HepG2 (cell line): ENCODE results near the gene CCDC57. TPM values are rescaled to one million over a fixed set of nuclear protein-coding genes. Genes with fewer than 3 reads are reported as not detected.

Experiments used
- ATAC-seq: fragments of 200-7000 bp; cut with Tn5 transposase; 3 replicates; pipeline ENCODE4 v1.9.1; 2020; ENCODE audit warnings: mild to moderate bottlenecking, moderate library complexity
- BruUV-seq: library from RNA; stranded (reverse); fragments of 400-500 nt; replicated peaks from 2 replicates; lab custom pipeline; 2021; lab: Mats Ljungman, UMichigan
- CTCF ChIA-PET: fragments of 300-600 bp; formaldehyde crosslinking; extraction: SDS; loops from one replicate; lab custom pipeline; 2021; ENCODE audit warnings: low total read pairs, inconsistent platforms, low intra/inter-chr PET ratio; lab: Yijun Ruan, JAX
- POLR2A ChIA-PET: fragments of 350-600 bp; sonication (Branson Sonifier 250); formaldehyde crosslinking; loops from one replicate; lab custom pipeline; 2020; ENCODE audit warnings: antibody characterized with exemption, inconsistent platforms; lab: Yijun Ruan, JAX
- DNase-seq: peaks from one replicate; pipeline ENCODE4 v3.0.0-alpha.2; 2015; ENCODE audit warnings: low spot score
- FAIRE-seq: peaks from 3 replicates; lab custom pipeline; 2011; peaks lifted over from hg19 to GRCh38; lab: Jason Lieb, UNC
- H2AFZ ChIP-seq: one replicate; pipeline ENCODE4 v1.6.1; 2011; ENCODE audit warnings: low read length, inconsistent platforms
- H3K27ac ChIP-seq: fragments of 300-600 bp; 3 replicates; pipeline ENCODE4 v1.8.0; 2011; ENCODE audit warnings: mixed run types, mild to moderate bottlenecking, mixed read lengths, low read length, inconsistent platforms; ENCODE audit not compliant: insufficient read depth; ENCODE audit errors: extremely low read length
- H3K27me3 ChIP-seq, 2 experiments: fragments of 200-600 bp in 1 of 2; 2 replicates in 1 of 2; 3 replicates in 1 of 2; pipeline versions ENCODE4 v1.6.0 to v1.8.0; 2011; ENCODE audit warnings: low read length in 2 of 2, mild to moderate bottlenecking in 2 of 2, moderate library complexity in 2 of 2, inconsistent platforms in 1 of 2; ENCODE audit not compliant: insufficient read depth in 2 of 2, control insufficient read depth in 1 of 2
- H3K36me3 ChIP-seq, 2 experiments: fragments of 200-600 bp in 1 of 2; replicated peaks in 1 of 2; 2 replicates in 1 of 2; 3 replicates in 1 of 2; pipeline versions ENCODE4 v1.5.1 to v1.8.0; 2011; ENCODE audit warnings: low read length in 2 of 2, inconsistent platforms in 1 of 2; ENCODE audit not compliant: insufficient read depth in 2 of 2, control insufficient read depth in 1 of 2
- H3K4me1 ChIP-seq: 2 replicates; pipeline ENCODE4 v1.5.1; 2012; ENCODE audit warnings: low read length, inconsistent platforms; ENCODE audit not compliant: insufficient read depth
- H3K4me2 ChIP-seq: 2 replicates; pipeline ENCODE4 v1.6.0; 2011; ENCODE audit warnings: low read depth, low read length, inconsistent platforms
- H3K4me3 ChIP-seq, 3 experiments: fragments of 200-600 bp in 1 of 3; sonication (generic), shearing (Covaris generic) in 1 of 3; replicated peaks in 1 of 3; 2 replicates each; pipeline ENCODE4 v1.5.1; 2011 to 2016; ENCODE audit warnings: low read length in 3 of 3, inconsistent platforms in 2 of 3, low read depth in 2 of 3, mild to moderate bottlenecking in 2 of 3, control low read depth in 1 of 3, mixed read lengths in 1 of 3; ENCODE audit not compliant: insufficient read depth in 1 of 3
- H3K79me2 ChIP-seq: one replicate; pipeline ENCODE4 v1.6.1; 2011; ENCODE audit warnings: low read length, inconsistent platforms; ENCODE audit not compliant: insufficient read depth
- H3K9ac ChIP-seq: 2 replicates; pipeline ENCODE4 v1.6.0; 2011; ENCODE audit warnings: mild to moderate bottlenecking, low read depth, low read length, inconsistent platforms; ENCODE audit not compliant: insufficient read depth
- H3K9me3 ChIP-seq: 2 replicates; pipeline ENCODE4 v1.5.1; 2012; ENCODE audit warnings: mild to moderate bottlenecking, low read length
- H4K20me1 ChIP-seq: 2 replicates; pipeline ENCODE4 v1.6.0; 2011; ENCODE audit warnings: inconsistent platforms, mild to moderate bottlenecking, low read length, moderate library complexity; ENCODE audit not compliant: insufficient read depth
- CERS6 ChIP-seq: sonication (generic); formaldehyde crosslinking; IDR thresholded peaks from 2 replicates; pipeline ENCODE4 v1.5.0; 2020; ENCODE audit warnings: missing genetic modification reagents
- DPF2 ChIP-seq: sonication (generic); formaldehyde crosslinking; IDR thresholded peaks from 2 replicates; pipeline ENCODE4 v1.4.0; 2020; ENCODE audit warnings: mild to moderate bottlenecking, low read depth, missing genetic modification reagents, borderline replicate concordance
- HNRNPH1 ChIP-seq: fragments of 200-400 bp; formaldehyde crosslinking; optimal IDR thresholded peaks from 2 replicates; pipeline ENCODE3; 2017; ENCODE audit warnings: mild to moderate bottlenecking, low read depth, low read length
- HOXA5 ChIP-seq: sonication (generic); formaldehyde crosslinking; IDR thresholded peaks from 2 replicates; pipeline ENCODE4 v1.4.0; 2020; ENCODE audit warnings: missing genetic modification reagents
- MTA1 ChIP-seq: sonication (generic); formaldehyde crosslinking; IDR thresholded peaks from 2 replicates; pipeline ENCODE4 v1.4.0; 2020; ENCODE audit warnings: missing genetic modification reagents, mild to moderate bottlenecking, borderline replicate concordance
- PHF8 ChIP-seq: sonication (generic); formaldehyde crosslinking; IDR thresholded peaks from 2 replicates; pipeline ENCODE4 v1.5.0; 2020; ENCODE audit warnings: missing genetic modification reagents
- REL ChIP-seq: sonication (generic); formaldehyde crosslinking; conservative IDR thresholded peaks from 2 replicates; pipeline ENCODE4 v1.8.0; 2022; ENCODE audit warnings: mild to moderate bottlenecking, missing genetic modification reagents, moderate library complexity
- TBX3 ChIP-seq: fragments of 450-650 bp; IDR thresholded peaks from 2 replicates; pipeline ENCODE4 v1.6.1; 2017; ENCODE audit warnings: antibody characterized with exemption, mild to moderate bottlenecking, inconsistent platforms, borderline replicate concordance
- TEAD2 ChIP-seq: sonication (generic); formaldehyde crosslinking; IDR thresholded peaks from 2 replicates; pipeline ENCODE4 v1.9.0; 2021; ENCODE audit warnings: missing genetic modification reagents
- TFE3 ChIP-seq: IDR thresholded peaks from 2 replicates; pipeline ENCODE4 v1.6.1; 2016
- ZBTB2 ChIP-seq: sonication (generic); formaldehyde crosslinking; IDR thresholded peaks from 2 replicates; pipeline ENCODE4 v1.8.0; 2022; ENCODE audit warnings: low read depth, missing genetic modification reagents
- ZBTB7A ChIP-seq: sonication (generic); formaldehyde crosslinking; IDR thresholded peaks from 2 replicates; pipeline ENCODE4 v1.8.0; 2022; ENCODE audit warnings: mild to moderate bottlenecking, missing genetic modification reagents
- ZNF343 ChIP-seq: sonication (generic); formaldehyde crosslinking; IDR thresholded peaks from 2 replicates; pipeline ENCODE4 v1.4.0; 2020; ENCODE audit warnings: mild to moderate bottlenecking, missing genetic modification reagents
- ZNF354B ChIP-seq: sonication (generic); formaldehyde crosslinking; IDR thresholded peaks from 2 replicates; pipeline ENCODE4 v1.8.0; 2022; ENCODE audit warnings: mild to moderate bottlenecking, missing genetic modification reagents
- ZNF446 ChIP-seq: sonication (generic); formaldehyde crosslinking; IDR thresholded peaks from 2 replicates; pipeline ENCODE4 v1.5.0; 2020; ENCODE audit warnings: mild to moderate bottlenecking, missing genetic modification reagents
- ZNF556 ChIP-seq: sonication (generic); formaldehyde crosslinking; IDR thresholded peaks from 2 replicates; pipeline ENCODE4 v1.4.0; 2020; ENCODE audit warnings: mild to moderate bottlenecking, missing genetic modification reagents, borderline replicate concordance
- in situ Hi-C: cut with HindIII; loops from 2 replicates; pipeline ENCODE4 v1.10.0; 2017; ENCODE audit warnings: low pct_unique_long_range_greater_than_20kb; ENCODE audit not compliant: extremely low pct_ligation_motif_present
- intact Hi-C: fragments of 100-400 bp; cut with micrococcal nuclease; formaldehyde crosslinking; loops from one replicate; pipeline ENCODE4 v1.10.0; 2022; ENCODE audit not compliant: unreplicated experiment
- polyA plus RNA-seq, 8 experiments: library from polyadenylated mRNA; depleted of rRNA in 3 of 8; stranded (reverse) in 7 of 8; unstranded in 1 of 8; fragments of >200 nt; fragmentation: Illumina TruSeq in 4 of 8; extraction: Trizol in 4 of 8; gene quantifications; 2 replicates each; pipeline versions ENCODE4 v1.2.1 to v1.2.3, GENCODE V29; 2011 to 2016; ENCODE audit warnings: low read depth in 4 of 8, missing spikeins in 1 of 8, mixed read lengths in 1 of 8; ENCODE audit not compliant: insufficient read depth in 1 of 8
- total RNA-seq, 5 experiments: library from RNA; depleted of rRNA; stranded (reverse); fragments of >200 nt; fragmentation: Illumina TruSeq; extraction: Trizol; gene quantifications; 2 replicates each; pipeline ENCODE4 v1.2.3, GENCODE V29; 2016; ENCODE audit warnings: low read depth in 1 of 5

The CCDC57 gene
- total and polyA plus RNA-seq, 2 of the 13 experiments (the other 11 are each of a cell fraction or from before 2014, with no cell fraction given) = 59.3 to 59.9 TPM

GRCh38 chr17:82072827-82073226 is 139.8 kb downstream of the CCDC57 start (continued):
- TF ChIP-seq CERS6 (CRISPR knock-in tag) = no peak

- BruUV-seq = no TSS peak
- no peaks in the 10 kb centered on the region for H3K79me2 ChIP-seq
- H3K4me1 ChIP-seq = peaks cover 14% of the 10 kb centered on the region
- ATAC-seq (no peak), DNase-seq (no peak), FAIRE-seq (no peak)
- no peak overlapping the region for H2AFZ ChIP-seq
- no peaks in the 10 kb centered on the region for H4K20me1 ChIP-seq
- ChIA-PET CTCF (no interaction called here), POLR2A (interaction anchor here (1.4 kb wide), 1 partner anchor 28 kb away, joined by 4 read pairs; no protein-coding TSS in a partner anchor)
- H3K4me2 ChIP-seq = no peak overlapping the region
- H3K36me3 ChIP-seq = no peaks in the 10 kb centered on the region
- H3K9me3 ChIP-seq = no peaks in the 10 kb centered on the region
- H3K27ac ChIP-seq = no peak overlapping the region
- in situ Hi-C loops (no loop called here), intact Hi-C loops (no loop called here)
- H3K4me3 ChIP-seq = no peak overlapping the region
- no peak for TF ChIP-seq ZNF446 (CRISPR knock-in tag)
- TF ChIP-seq DPF2 = no peak
- no peak for TF ChIP-seq ZNF343 (CRISPR knock-in tag)
- TF ChIP-seq HNRNPH1 = no peak
- no peak for TF ChIP-seq MTA1 (CRISPR knock-in tag)
- TF ChIP-seq ZBTB7A (CRISPR knock-in tag) = no peak
- no peak for TF ChIP-seq ZNF556 (CRISPR knock-in tag)
- no peak for TF ChIP-seq REL (CRISPR knock-in tag)
- no peak for TF ChIP-seq ZNF354B (CRISPR knock-in tag)
- no peak for TF ChIP-seq PHF8
- no peak for TF ChIP-seq TBX3
- TF ChIP-seq ZBTB2 (CRISPR knock-in tag) = no peak
- TF ChIP-seq TEAD2 (CRISPR knock-in tag) = no peak
- TF ChIP-seq TFE3 (CRISPR knock-in tag) = no peak
- no peak for TF ChIP-seq HOXA5
- H3K9ac ChIP-seq = no peak overlapping the region
- H3K27me3 ChIP-seq = peaks cover 0 to 5% of the 10 kb centered on the region in 2 experiments; a peak in 2 of 5 replicates
Measured at GRCh38 chr17:82070611-82071010, 142.0 kb downstream of the CCDC57 start.
